Endometrium (tissue), 2 donors: ENCODE data around the gene TMEM232.
"Not testable (repeated sequence)": the region's sequence is repeated elsewhere in the genome, so short reads cannot be mapped to it uniquely, and the experiment has no call there.

ENCODE experiments used
- FAIRE-seq: peaks from 2 replicates; lab custom pipeline; 2012; peaks lifted over from hg19 to GRCh38; lab: Jason Lieb, UNC
- donor health status: control.
- donor health status: control.

TMEM232 gene

GRCh38 chr5:110726249-110727024 is at the start of gene TMEM232:
Gene TMEM232 (minus strand): TSS chr5:110726671. CDS start chr5:110667352, 59,319 bp downstream.
- peak; percentile 8 for FAIRE-seq

GRCh38 chr5:110770286-110770685 is 43.8 kb upstream of the TMEM232 start:
- FAIRE-seq, result no peak

GRCh38 chr5:110769000-110769681 is 42.7 kb upstream of the TMEM232 start:
- no peak for FAIRE-seq

- FAIRE-seq, result no peak
Observed at GRCh38 chr5:110768138-110768860, 41.8 kb upstream of the TMEM232 start.

DNA sequence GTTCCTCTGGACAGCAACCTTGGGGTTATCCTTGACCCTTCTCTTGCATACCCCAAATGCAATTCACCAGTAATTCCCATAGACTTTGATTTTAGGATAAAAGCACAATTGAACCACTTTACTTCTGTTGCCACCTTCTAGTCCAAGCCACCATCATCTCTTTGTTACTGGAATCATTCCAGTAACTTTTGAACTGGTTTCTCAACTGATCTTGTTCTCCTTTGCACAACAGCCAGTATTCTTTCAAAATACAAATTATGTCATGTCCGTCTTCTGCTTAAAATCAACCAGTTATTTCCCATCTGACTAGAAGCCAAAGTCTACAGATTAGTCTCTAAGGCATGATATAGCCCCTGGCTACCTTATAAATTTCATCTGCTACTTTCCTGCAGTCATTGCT is 33.7 kb upstream of the TMEM232 start:
- no peak for FAIRE-seq

DNA sequence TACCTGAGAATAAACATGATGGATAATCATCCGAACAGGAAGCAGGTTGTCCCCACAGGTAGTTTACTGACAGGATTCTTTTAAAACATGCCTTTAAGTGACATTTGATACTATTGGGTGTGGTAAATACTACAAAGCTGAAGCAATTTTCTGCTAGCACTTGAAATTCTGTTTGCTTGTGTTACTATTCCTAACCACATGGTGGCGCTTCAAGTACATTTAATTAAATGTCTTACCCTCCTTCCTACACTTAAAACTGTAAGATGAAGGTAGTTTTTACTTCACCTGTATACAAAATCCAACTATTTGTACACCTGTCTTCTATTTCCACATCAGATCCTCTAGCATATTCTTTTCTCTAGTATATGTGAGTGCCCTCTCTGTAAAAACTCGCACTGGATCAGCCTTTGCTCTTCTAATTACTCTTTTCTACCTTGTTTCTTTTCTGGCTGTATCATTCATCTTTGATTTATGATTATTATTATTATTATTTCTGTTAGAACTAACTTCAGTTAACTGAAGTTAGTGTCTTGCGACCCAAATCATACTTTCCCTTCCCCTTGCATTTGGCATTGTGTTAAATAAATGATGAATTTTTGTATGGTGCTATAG is 30.8 kb upstream of the TMEM232 start:
- peak; percentile 65 for FAIRE-seq

- no peak for FAIRE-seq
Observed at GRCh38 chr5:110754181-110754580, 27.7 kb upstream of the TMEM232 start.

- peak; percentile 4 for FAIRE-seq
Observed at GRCh38 chr5:110753600-110753999, 27.1 kb upstream of the TMEM232 start.

- no peak for FAIRE-seq
Observed at GRCh38 chr5:110752953-110753352, 26.5 kb upstream of the TMEM232 start.

DNA sequence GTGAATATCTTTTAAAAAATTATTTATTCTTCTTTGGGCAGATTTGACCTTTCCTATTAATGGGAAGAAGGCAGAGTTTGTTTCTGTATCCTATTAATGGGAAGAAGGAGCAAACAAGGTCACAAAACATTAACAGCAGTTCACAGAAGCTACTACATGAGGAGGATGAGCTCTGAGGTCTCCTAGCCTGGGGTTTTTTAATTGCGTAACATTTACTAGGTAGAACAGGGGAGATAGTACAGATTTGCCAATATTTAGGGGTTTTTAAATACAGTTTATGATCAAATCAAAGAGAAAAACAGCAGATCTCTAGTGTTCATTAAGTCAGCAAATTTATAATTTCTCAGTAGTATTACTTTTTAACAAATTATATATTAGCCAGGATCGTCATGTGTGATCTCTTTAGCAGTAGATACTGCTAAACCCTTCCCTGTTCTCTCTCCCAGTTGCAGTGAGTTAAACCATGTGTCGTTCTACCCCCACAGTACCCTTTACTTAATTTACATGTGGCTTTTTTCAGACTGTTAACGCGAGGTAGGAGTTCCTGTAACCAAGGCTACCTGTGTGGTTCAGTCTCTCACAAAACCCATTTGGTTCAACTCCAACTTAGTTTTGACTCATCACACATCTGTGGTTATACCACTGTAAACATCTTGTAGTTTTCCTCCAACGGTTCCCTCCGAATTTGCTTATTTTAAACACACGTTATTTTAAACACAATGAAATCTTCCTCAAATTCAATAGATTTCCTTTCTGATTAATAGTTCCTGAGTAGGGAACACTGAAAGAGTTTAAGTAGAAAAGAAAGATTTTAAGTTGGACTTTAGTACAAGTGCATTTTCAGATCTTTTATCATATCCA is 25.7 kb upstream of the TMEM232 start:
- no peak for FAIRE-seq

DNA sequence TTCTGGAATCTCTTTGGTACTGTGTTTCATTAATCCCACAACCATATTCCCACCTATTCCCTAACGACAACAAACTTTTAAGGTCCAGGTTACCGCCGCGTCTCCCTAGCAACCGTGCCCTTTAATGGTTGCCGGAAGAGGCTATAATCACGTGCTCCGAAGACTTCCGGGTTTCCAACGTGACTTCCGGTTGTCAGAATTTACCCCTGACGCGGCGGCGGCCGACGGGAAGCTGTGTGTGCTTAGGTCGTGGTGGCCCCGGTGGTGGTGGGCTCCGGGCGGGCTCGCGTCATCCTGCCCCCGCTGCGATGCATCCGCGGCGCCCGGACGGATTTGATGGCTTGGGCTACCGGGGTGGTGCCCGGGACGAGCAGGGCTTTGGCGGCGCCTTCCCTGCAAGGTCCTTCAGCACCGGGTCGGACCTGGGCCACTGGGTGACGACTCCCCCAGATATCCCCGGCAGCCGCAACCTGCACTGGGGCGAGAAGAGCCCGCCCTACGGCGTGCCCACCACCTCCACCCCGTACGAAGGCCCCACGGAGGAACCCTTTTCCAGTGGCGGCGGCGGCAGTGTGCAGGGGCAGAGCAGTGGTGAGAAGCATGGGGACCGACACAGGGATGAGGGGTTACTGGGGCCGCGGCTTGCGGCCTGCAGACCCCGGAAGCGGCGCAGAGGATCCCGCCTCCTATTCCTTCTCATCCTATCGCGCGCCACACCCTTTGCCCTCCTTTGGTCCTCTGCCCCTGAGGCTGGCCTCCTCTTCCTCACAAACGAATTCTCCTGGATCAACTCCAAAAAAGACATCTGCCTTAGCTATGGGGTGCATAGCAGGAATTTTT is 12.6 kb upstream of the TMEM232 start, which contains the start of gene SLC25A46:
Gene SLC25A46, plus strand, starts transcription at position 196 of the 840 bp plus-strand sequence. Its CDS starts 113 bp downstream, at position 309.
- peak; percentile 74 for FAIRE-seq

GRCh38 chr5:110738503-110738811 is 12.0 kb upstream of the TMEM232 start:
- no peak for FAIRE-seq

- no peak for FAIRE-seq
Observed at GRCh38 chr5:110736753-110737152, 10.3 kb upstream of the TMEM232 start.

GRCh38 chr5:110735556-110735955 is 9.1 kb upstream of the TMEM232 start:
- no peak for FAIRE-seq

DNA sequence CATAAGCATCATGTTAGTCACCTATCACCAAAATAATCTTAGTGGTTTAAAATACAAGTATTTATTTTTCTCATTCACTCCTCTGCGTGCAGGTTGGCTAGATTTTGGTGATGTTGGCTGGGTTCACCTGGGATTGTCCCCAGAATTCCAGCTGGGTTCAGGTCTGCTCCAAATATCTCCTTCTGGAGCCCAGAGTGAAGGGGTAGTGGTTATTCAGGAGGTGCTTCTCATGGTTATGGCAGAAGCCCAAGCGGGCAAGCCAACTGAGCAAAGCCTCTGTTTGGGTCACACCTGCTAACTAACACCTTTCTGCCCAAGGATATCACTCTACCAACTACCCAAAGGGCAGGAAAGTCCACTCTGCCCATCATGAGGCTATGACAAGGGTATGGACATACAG is 7.6 kb upstream of the TMEM232 start:
- FAIRE-seq, result no peak

DNA sequence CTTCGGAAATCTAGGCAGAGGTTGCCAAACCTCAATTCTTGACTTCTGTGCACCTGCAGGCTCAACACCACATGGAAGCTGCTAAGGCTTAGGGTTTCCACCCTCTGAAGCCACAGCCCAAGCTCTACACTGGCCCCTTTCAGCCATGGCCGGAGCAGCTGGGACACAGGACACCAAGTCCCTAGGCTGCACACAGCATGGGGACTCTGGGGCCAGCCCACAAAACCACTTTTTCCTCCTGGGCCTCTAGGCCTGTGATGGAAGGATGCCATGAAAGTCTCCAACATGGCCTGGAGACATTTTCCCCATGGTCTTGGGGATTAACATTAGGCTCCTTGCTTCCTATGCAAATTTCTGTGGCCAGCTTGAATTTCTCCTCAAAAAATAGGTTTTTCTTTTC is 5.0 kb upstream of the TMEM232 start:
- not testable (repeated sequence) for FAIRE-seq

DNA sequence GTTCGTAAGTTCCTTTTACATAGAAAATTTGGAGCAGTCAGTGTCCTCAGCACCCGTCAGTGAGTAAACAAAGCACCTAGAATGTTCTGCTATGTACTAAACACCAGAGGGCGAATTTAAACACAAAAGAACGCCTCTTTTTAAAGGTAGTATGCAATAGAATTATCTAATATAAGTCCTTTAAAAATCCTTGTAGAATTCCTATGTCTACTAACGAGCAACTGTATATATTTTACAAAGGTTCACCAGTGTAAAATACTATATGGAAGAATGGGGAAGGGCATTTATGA is 499 bp upstream of the TMEM232 start:
- no peak for FAIRE-seq

GRCh38 chr5:110718311-110718710 is 8.2 kb downstream of the TMEM232 start:
- no peak for FAIRE-seq

GRCh38 chr5:110716247-110717245 is 9.9 kb downstream of the TMEM232 start:
- no peak for FAIRE-seq
